Right ventricle myocardium inferior (tissue), 1 donor: ENCODE results near the gene ITLN2. TPM values are rescaled to one million over a fixed set of nuclear protein-coding genes. Genes with fewer than 3 reads are reported as not detected.
"Not testable (repeated sequence)": the region's sequence is repeated elsewhere in the genome, so short reads cannot be mapped to it uniquely, and the experiment has no call there.

ENCODE experiments used
- ATAC-seq: fragments of 200-7000 bp; cut with Tn5 transposase; one replicate; pipeline ENCODE4 v1.9.1; 2020; ENCODE audit warnings: mild to moderate bottlenecking, moderate library complexity
- DNase-seq: peaks from one replicate; pipeline ENCODE4 v3.0.0; 2021; ENCODE audit errors: missing footprints
- intact Hi-C: fragments of 100-400 bp; cut with DNase I; formaldehyde crosslinking; loops from one replicate; pipeline ENCODE4 v1.11.0; 2022
- long read RNA-seq: library from polyadenylated mRNA; unstranded; transcript quantifications from one replicate; pipeline ENCODE4 v2.0.0, GENCODE V29; 2021
- total RNA-seq: library from RNA; stranded (reverse); fragmentation: NEBNext Ultra II Directional; extraction: Animal tissue kit (Norgen Biotek cat#: 25700); gene quantifications from one replicate; pipeline ENCODE4 v1.2.1, GENCODE V29; 2021
- donor health status: DM: no; HTN: yes; CAD: no; lungs with severe emphysema.

ITLN2 gene
- total RNA-seq = not detected
- long read RNA-seq = 0 reads

DNA sequence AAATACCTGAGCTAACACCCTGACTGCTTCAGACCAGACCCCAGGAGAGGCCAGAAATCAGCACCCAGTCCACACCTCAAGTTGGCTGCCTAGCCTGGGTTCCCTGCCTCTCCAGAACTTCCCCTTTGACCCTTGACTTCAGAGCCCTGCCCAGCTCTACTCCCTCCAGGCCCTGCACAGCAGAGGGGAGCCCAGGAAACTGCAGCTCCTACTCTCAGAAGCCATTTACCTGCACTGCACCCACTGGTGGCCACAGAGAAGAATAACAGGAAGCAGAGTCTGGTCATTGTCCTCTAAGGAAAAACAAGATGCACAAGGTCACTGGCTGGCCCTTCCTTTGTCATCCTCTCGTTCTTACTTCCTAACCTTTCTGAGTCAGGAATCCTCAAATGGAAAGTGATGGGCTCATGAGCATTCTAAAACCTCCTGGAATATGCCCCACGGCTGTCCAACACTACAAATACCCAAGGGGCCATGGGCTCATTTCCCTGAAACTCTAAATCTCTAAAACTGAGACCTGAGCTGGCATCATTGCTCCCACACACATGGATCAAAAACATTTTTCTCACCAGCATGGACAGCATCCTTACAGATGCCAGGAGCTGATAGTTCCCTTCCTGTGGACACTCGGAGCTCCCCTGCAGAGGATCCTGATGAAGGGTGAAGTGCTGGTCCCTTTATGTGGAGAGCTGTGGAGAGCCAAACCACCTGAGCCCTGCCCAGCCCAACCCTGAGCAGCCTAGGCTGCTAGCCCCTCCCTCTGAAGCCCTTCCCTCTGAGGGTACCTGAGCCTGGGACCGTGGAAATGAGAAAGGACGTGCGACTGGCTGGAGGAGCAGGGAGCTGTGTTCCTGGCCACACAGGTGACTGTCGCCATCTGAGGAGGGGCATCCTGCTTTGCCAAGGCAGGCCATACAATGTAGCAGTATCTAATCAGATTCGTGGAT lies at the start of gene ITLN2:
ITLN2 (minus strand) TSS at position 652 of the 947 bp plus-strand sequence; CDS start at position 584, 68 bp downstream.
- DNase-seq (no peak), ATAC-seq (no peak)
- intact Hi-C loops = loop anchor here (5.0 kb wide), 1 partner anchor 227 kb away; no protein-coding TSS in a partner anchor

DNA sequence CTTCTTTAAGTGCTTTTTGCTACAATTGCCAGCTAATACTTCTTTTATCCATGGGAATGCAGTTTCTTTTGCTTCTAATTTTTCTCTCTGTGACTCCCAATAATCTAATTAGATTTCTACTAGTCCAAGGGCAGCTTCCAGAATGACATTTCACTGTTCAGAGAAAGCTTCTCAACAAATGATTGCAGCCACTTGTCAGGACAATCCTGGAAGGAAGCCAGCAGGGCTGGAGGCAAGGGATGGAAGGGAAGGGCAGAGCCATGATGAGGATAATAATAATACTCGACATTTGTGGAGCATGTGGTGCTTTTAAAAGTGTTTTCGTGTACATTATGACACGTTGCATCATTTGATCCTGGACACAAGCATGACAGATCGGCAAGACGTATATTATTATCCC lies 46.9 kb upstream of the ITLN2 start:
- no peak for ATAC-seq
- no peak for DNase-seq
- intact Hi-C loops = no loop called here

DNA sequence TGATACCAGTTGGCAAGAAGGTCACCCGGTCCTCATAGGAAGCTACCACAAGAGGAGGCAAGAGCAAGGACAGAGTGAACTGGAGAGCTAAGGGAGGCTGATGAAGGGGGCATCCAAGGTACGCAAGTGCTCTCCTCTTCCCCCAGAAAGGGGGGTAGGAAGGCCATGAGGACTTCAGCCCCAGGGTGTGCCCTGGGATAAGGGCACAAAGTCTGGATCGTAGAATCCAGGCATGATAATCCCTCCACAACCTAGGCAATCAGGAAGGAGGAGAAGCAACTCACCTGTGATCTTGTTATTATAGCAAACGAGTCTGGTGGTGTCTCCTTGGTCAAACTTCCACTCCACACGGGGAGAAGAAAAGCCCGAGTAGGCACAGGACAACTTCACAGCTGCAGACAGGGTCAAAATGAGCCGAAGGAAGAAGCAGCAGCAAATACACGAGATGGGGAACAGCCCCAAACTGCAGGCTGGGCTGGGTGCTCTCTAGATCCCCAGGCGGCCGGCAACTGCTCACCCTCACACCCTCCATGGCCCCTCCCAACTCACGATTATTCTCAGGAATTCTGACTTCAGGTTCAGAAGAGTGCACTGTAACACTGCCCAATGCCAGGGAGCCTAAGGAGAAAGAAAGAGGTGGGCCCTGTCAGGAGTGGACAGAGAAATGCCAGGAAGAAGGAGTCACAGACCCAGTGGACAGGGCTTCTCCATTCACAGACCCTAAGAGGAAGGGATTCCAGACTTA lies 46.3 kb upstream of the ITLN2 start:
- intact Hi-C loops = no loop called here
- DNase-seq (no peak), ATAC-seq (no peak)

DNA sequence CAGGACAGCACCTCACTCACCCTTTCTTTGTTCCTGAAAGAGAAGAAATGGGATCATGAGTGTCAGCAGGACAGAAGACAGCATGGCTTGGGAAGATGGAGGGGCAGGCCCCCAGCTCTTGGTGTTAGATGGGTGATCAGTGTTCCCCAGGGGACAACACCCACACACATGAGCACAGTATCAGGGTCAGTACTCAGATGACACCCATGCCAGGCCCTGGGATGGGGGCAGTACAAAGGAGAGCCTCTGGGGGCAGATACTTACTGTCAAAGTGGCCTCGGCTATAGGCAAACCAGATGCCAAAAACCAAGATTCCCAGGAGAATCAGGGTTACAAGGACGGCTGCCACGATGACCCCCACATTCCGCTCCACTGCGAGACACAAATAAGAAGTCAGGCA lies 44.8 kb upstream of the ITLN2 start:
- intact Hi-C loops = loop anchor here (5.0 to 10.0 kb wide), 2 partner anchors 133 to 275 kb away; partner anchors contain the start of gene DEDD
- DNase-seq (no peak), ATAC-seq (no peak)

GRCh38 chr1:160997323-160998038 lies 42.9 kb upstream of the ITLN2 start:
- no peak for DNase-seq
- ATAC-seq = peak; percentile 84
- intact Hi-C loops = loop anchor here (1.0 to 10.0 kb wide), 4 partner anchors 47 to 273 kb away; partner anchors contain the start of genes DEDD and USF1

- no peak for ATAC-seq
- intact Hi-C loops = loop anchor here (2.0 to 10.0 kb wide), 3 partner anchors 49 to 271 kb away; partner anchors contain the start of genes DEDD and USF1
Measured at GRCh38 chr1:160996178-160996577, 41.6 kb upstream of the ITLN2 start.

DNA sequence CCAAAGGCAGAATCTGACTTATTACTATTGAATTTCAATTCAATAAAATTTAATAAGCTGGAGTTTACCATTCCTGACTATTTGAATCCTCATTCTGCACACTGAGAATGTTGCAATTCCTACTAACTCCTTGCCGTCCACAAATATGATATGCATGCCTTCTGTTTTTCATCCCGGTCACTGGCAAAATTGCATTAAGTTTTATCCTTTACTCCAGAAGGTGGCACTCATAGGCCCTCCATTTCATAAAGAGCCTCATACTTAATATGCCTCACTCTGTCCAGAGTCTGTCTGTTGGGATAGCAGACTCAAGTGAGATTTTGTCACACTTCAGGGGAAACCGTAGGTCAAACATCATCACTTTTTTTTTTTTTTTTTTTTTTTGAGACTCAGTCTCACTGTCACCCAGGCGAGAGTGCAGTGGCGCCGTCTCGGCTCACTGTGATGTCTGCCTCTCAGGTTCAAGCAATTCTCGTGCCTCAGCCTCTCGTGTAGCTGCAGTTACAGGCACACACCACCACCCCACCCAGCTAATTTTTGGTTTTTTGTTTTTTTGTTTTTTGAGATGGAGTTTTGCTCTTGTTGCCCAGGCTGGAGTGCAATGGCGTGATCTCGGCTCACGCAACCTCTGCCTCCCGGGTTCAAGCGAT lies 39.1 kb upstream of the ITLN2 start:
- DNase-seq (no peak), ATAC-seq (no peak)
- intact Hi-C loops = loop anchor here (5.0 to 10.0 kb wide), 2 partner anchors 156 to 269 kb away; no protein-coding TSS in a partner anchor

More at GRCh38 chr1:160996178-160996577, 41.6 kb upstream of the ITLN2 start:
- DNase-seq = no peak

GRCh38 chr1:160992036-160992435 lies 37.4 kb upstream of the ITLN2 start:
- not testable (repeated sequence) for ATAC-seq, DNase-seq
- intact Hi-C loops = loop anchor here (5.0 to 10.0 kb wide), 2 partner anchors 155 to 267 kb away; no protein-coding TSS in a partner anchor

DNA sequence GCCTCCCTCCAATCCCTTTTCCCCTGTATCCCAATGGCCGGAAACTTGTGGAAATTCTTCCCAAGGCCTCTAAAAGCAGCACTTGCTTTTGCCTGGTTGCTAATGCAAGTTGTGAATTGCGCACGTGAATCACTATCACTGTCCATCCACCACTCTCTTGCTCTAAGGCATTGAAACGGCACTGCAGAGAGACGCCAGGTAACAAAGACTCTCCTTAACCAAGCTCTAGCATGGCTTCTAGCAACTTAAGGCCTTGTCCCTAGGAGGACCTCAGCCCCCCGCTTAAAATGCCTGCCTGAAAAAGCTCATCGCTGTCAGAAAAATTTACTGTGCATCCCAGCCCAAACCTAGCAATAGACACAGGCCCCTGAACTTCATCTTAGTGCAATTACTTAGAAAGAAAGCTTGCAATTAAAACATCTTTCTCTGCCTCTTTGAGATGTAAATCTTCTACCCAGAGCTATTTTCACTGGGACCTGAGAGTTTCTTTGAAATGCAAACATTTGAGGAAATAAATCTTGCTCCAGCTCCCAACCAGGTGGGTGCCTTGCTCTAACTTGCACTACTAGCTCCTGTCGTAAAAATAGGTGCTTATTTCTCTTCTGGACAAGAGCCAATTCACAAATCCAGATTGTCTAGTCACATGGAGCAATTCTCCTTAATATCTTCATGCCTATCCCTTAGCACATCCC lies 32.9 kb upstream of the ITLN2 start:
- no peak for ATAC-seq
- DNase-seq = no peak
- intact Hi-C loops = no loop called here

DNA sequence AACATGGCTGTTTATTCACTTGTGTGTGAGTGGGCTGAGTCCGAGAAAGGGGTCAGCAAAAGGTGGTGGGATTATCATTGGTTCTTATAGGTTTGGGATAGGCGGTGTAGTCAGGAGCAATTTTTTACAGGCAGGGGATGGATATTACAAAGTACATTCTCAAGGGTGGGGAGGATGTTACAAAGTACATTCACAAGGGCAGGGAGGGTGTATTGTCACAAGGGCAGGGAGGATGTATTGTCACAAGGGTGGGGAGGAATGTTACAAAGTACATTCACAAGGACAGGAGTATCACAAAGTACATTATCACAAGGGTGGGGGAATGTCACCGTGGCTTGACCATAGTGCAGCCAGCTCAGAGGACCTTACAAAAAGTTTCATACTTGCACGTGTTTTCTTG lies 31.1 kb upstream of the ITLN2 start:
- DNase-seq (no peak), ATAC-seq (no peak)
- intact Hi-C loops = no loop called here

DNA sequence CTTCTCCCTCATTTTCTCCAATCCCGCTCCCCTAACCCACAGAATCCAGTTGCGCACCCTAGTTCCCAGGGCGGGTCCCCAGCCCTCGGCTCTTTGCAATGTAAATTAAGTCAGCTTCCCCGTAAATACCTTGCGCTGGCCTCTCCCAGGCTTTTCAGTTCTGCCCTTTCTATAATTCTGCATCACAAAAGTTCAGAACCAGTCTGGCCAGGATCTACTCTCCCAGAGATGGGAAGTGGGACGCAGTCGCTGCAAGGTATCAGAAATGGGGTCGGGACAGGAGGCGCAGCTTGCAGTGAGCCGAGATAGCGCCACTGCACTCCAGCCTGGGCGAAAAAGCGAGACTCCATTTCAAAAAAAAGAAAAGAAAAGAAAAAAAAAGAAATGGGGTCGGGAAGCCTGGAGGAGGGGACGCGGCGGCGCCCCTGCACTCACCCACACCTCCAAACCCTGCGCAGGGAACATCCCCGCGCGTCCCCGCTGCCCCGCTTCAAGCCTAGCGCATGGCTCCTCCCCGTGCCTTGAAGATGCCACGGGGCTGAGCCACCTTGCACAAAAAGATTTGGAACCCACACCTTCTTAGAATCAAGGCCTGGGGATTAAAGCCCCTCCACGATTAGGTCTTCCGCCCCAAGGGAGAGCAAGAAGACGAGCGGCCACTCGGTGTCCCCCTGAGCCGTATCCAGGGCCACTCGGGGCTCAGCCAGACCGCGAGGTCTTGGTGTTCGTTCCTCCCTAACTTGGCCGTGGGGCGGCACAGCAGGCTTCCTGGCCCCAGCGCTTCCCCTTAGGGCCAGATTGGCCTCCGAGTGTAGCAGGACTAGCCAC lies 27.2 kb upstream of the ITLN2 start:
- no peak for DNase-seq
- intact Hi-C loops = no loop called here
- no peak for ATAC-seq

DNA sequence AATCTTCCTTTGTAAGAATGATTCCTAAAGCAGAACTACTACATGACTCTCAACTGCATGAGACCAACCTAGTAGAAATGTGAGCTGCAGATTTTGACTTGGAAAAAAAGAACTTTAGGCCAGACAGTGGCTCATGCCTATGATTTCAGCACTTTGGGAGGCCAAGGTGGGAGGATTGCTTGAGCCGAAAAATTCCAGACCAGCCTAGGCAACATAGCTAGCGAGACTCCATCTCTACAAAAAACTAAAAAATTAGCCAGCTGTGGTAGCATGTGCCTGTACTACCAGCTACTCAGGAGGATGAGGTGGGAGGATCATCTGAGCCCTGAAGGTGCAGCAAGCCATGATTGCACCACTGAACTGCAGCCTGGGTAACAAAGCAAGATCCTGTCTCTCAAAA lies 24.7 kb upstream of the ITLN2 start:
- ATAC-seq = no peak
- intact Hi-C loops = no loop called here
- DNase-seq = no peak

DNA sequence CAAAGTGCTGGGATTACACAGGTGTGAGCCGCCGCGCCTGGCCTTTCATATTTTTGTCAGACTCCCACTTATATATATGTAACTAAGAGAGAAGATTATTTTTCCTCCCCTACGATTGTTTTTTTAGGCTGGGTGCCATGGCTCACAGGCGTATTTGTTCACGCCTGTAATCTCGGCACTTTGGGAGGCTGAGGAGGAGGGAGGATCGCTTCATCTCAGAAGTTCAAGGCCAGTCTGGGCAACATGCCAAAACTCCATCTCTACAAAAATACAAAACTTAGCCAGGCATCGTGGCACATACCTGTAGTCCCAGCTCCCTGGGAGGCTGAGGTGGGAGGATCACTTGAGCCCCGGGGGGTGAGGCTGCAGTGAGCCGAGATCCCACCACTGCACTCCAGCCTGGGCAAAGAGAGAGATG lies 23.9 kb upstream of the ITLN2 start:
- DNase-seq (no peak), ATAC-seq (no peak)
- intact Hi-C loops = no loop called here

GRCh38 chr1:160975026-160975425 lies 20.4 kb upstream of the ITLN2 start:
- DNase-seq = no peak
- intact Hi-C loops = no loop called here

GRCh38 chr1:160973491-160973890 lies 18.9 kb upstream of the ITLN2 start:
- no peak for ATAC-seq
- intact Hi-C loops = no loop called here
- no peak for DNase-seq

More at GRCh38 chr1:160975026-160975425, 20.4 kb upstream of the ITLN2 start:
- no peak for ATAC-seq

DNA sequence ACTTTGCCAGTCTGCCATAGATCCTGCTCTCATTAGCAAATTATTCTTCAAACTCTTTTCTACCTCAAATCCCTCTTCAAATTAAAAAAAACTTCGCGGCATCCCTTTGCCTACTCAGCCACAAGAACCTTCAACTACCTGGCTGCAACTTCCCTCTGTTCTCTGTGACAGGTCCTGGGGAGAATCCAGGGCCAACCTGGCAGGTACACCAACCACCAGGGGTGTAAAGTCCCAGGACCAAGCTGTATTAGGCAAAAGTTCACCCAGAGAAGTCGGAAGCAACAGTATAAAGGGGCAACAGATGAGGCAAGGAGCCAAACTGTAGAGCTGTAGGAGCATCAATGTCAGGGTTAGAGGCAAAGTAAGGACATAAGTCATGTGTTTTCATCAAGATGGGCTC lies 18.3 kb upstream of the ITLN2 start:
- no peak for ATAC-seq
- no peak for DNase-seq
- intact Hi-C loops = no loop called here

GRCh38 chr1:160971618-160972056 lies 17.0 kb upstream of the ITLN2 start:
- ATAC-seq (no peak), DNase-seq (no peak)
- intact Hi-C loops = no loop called here
